GM12865 (cell line): ENCODE results near the gene MLF2.
"Not testable (repeated sequence)": the region's sequence is repeated elsewhere in the genome, so short reads cannot be mapped to it uniquely, and the experiment has no call there.

Source experiments
- DNase-seq: peaks from one replicate; pipeline ENCODE4 v3.0.0; 2010; ENCODE audit warnings: low read depth
- H3K4me3 ChIP-seq: 2 replicates; pipeline ENCODE4 v1.5.1; 2011; ENCODE audit warnings: mild to moderate bottlenecking, low read depth, low read length, control low read depth
- CTCF ChIP-seq: IDR thresholded peaks from 2 replicates; pipeline ENCODE4 v1.5.1; 2011; ENCODE audit warnings: low read length, control low read depth, low read depth, inconsistent platforms; ENCODE audit not compliant: insufficient read depth; ENCODE audit errors: missing control alignments

The MLF2 gene

GRCh38 chr12:6745741-6746525 is 7.0 kb downstream of the MLF2 start:
- H3K4me3 ChIP-seq = no peak overlapping the region
- DNase-seq = peak; percentile 55
- TF ChIP-seq CTCF = no peak

- H3K4me3 ChIP-seq, DNase-seq: not testable (repeated sequence)
These were observed 9.6 kb downstream of the MLF2 start for GRCh38 chr12:6743300-6743699.

GRCh38 chr12:6742834-6743233 is 10.1 kb downstream of the MLF2 start:
- no peak overlapping the region for H3K4me3 ChIP-seq
- no peak for TF ChIP-seq CTCF
- no peak for DNase-seq

GRCh38 chr12:6742080-6742479 is 10.9 kb downstream of the MLF2 start:
- H3K4me3 ChIP-seq, DNase-seq: not testable (repeated sequence)

- H3K4me3 ChIP-seq = no peak overlapping the region
These were observed 16.2 kb downstream of the MLF2 start for GRCh38 chr12:6736754-6737153.

GRCh38 chr12:6735448-6736191 is 17.3 kb downstream of the MLF2 start:
- no peak overlapping the region for H3K4me3 ChIP-seq
- TF ChIP-seq CTCF = peak; percentile 49
- DNase-seq = peak; percentile 58

More at GRCh38 chr12:6736754-6737153, 16.2 kb downstream of the MLF2 start:
- DNase-seq = no peak
- no peak for TF ChIP-seq CTCF

- DNase-seq = no peak
- TF ChIP-seq CTCF = no peak
- H3K4me3 ChIP-seq = no peak overlapping the region
These were observed 18.2 kb downstream of the MLF2 start for GRCh38 chr12:6734506-6735387.
